Neutrophil (primary cell): Measurements from ENCODE around the gene ZIC1.

Experiments used
- H3K27ac ChIP-seq: fragments of 200-600 bp; sonication (generic); 2 replicates; pipeline ENCODE4 v1.5.1; 2016; ENCODE audit warnings: mild to moderate bottlenecking, moderate library complexity
- H3K27me3 ChIP-seq: fragments of 200-600 bp; sonication (generic); 2 replicates; pipeline ENCODE4 v1.6.0; 2016; ENCODE audit warnings: mild to moderate bottlenecking
- H3K36me3 ChIP-seq: fragments of 200-600 bp; sonication (generic); 2 replicates; pipeline ENCODE4 v1.5.1; 2017
- H3K4me1 ChIP-seq, 2 experiments: fragments of 200-600 bp in 1 of 2; sonication (generic) in 1 of 2; 1 replicate in 1 of 2; 2 replicates in 1 of 2; pipeline versions ENCODE4 v1.5.1 to v1.6.1; 2013 to 2016; ENCODE audit warnings: low read depth in 1 of 2, low read length in 1 of 2, mild to moderate bottlenecking in 1 of 2, moderate library complexity in 1 of 2; ENCODE audit not compliant: control insufficient read depth in 1 of 2, insufficient read depth in 1 of 2
- H3K4me3 ChIP-seq, 2 experiments: fragments of 200-600 bp in 1 of 2; sonication (generic) in 1 of 2; 1 replicate in 1 of 2; 2 replicates in 1 of 2; pipeline ENCODE4 v1.5.1; 2013 to 2016; ENCODE audit warnings: low read depth in 1 of 2, low read length in 1 of 2, mild to moderate bottlenecking in 1 of 2, moderate library complexity in 1 of 2
- H3K9me3 ChIP-seq: fragments of 200-600 bp; sonication (generic); 2 replicates; pipeline ENCODE4 v1.5.1; 2016
- CTCF ChIP-seq: fragments of 200-600 bp; sonication (generic); IDR thresholded peaks from 2 replicates; pipeline ENCODE4 v1.5.1; 2016; ENCODE audit warnings: antibody characterized with exemption

ZIC1 gene

DNA sequence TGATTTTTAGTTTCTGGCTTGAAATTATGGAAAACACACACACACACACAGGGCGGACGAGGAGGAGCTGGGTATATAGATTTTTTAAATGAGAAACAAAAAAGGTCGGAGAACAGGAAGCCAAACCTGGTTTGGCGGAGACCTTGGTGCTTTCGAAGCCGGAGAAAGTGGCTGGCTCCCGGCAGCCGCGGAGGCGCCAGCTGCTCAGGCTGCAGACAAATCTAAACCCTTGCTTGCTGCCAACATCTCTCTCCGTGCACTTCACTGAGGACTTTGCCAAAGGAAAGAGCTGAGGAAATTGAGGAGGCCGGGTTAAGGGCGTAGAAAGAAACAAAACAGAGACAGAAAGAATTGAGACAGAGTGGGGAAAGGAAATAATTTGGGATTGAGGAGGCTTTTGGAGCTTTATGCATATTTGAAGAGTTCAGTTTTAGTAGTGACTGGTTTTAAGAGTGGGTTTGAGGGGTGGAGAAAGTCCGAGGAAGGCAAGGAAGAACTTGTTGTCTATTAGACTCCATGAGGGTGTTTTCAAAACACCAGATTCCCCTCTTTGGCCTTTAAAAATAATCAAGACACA, 2.2 kb downstream of the ZIC1 start:
- Histone ChIP-seq H3K4me1 (peaks cover 0 to 8% of the 10 kb centered on the region in 2 experiments), H3K27me3 (peaks cover 100% of the 10 kb centered on the region), H3K36me3 (no peaks in the 10 kb centered on the region), H3K27ac (no peak overlapping the region), H3K9me3 (peaks cover 4% of the 10 kb centered on the region), H3K4me3 (peak overlapping the region; percentile 40 to 42)
- TF ChIP-seq CTCF, result no peak

DNA sequence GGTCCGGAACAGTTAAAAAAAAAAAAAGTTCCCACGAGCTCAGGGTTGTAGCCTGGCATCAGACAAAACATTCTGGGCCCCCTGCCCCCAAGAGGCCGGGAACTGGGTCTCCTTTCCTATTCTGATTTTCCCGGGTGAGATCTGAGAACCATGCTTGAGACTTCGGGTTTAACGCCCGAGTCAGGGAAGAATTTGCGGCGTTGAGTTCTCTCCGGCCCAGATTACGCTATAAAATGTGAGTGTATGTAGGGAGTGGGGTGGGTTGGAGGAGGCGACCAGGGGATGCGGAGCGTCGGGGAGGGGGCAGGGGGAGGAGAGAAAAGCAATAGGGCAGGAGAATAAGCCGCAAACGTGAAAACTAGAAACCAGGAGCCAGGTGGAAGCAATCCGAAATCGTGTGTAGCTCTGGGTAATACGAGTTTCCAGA, 2.7 kb downstream of the ZIC1 start:
- Histone ChIP-seq H3K27me3 (peaks cover 100% of the 10 kb centered on the region), H3K4me3 (no peak overlapping the region)

GRCh38 chr3:147412261-147412916, 3.2 kb downstream of the ZIC1 start:
- Histone ChIP-seq H3K36me3 (no peaks in the 10 kb centered on the region), H3K9me3 (no peaks in the 10 kb centered on the region), H3K4me1 (peaks cover 0 to 8% of the 10 kb centered on the region in 2 experiments), H3K4me3 (no peak overlapping the region), H3K27ac (no peak overlapping the region), H3K27me3 (peaks cover 100% of the 10 kb centered on the region)
- TF ChIP-seq CTCF, result no peak

More for the DNA sequence above, 2.7 kb downstream of the ZIC1 start:
- no peaks in the 10 kb centered on the region for H3K36me3 ChIP-seq
- H3K27ac ChIP-seq, result no peak overlapping the region
- H3K9me3 ChIP-seq, result peaks cover 4% of the 10 kb centered on the region
- H3K4me1 ChIP-seq, result peaks cover 0 to 8% of the 10 kb centered on the region in 2 experiments
- TF ChIP-seq CTCF, result no peak

GRCh38 chr3:147412917-147413685, 3.9 kb downstream of the ZIC1 start:
- no peaks in the 10 kb centered on the region for H3K36me3 ChIP-seq
- H3K4me1 ChIP-seq, result peaks cover 0 to 8% of the 10 kb centered on the region in 2 experiments
- H3K27me3 ChIP-seq, result peaks cover 100% of the 10 kb centered on the region
- no peak overlapping the region for H3K27ac ChIP-seq
- H3K4me3 ChIP-seq, result no peak overlapping the region
- no peaks in the 10 kb centered on the region for H3K9me3 ChIP-seq
- no peak for TF ChIP-seq CTCF

DNA sequence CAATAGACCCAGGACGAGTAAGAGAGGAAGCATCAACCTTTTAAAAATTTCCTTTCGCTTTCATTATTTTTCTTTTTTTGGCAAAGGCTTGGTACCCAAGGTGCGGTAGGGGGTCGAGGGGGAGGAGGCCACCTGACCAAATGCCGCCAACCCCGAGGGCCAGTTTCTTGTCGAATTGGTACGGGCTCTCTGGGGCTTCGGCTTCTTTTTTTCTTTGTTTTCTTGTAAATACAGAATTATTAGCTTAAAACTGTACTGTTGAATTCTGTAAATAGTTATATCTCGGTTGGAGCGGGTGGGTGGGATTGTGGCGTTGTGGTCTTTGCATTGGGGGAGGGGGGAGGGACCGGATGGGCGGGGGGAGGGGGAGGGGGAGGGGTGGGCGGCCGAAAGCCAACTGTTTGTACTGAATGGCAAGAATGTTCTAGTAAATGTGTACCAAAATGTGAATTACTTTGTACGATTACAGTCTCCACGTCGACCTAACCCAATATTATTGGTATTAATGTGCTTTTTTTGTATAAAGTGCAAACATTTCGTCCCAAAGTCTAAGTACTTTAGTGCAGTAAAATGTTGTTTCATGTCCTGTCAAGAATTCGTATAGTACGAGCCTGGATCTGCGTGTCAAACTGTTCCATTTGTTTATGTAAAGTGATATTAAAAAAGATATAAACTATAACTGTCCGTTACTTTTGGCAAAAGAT, 4.7 kb downstream of the ZIC1 start:
- no peak overlapping the region for H3K4me3 ChIP-seq
- H3K4me1 ChIP-seq, result peaks cover 0 to 8% of the 10 kb centered on the region in 2 experiments
- no peaks in the 10 kb centered on the region for H3K36me3 ChIP-seq
- peaks cover 100% of the 10 kb centered on the region for H3K27me3 ChIP-seq
- TF ChIP-seq CTCF, result no peak
- H3K9me3 ChIP-seq, result peaks cover under 1% of the 10 kb centered on the region
- H3K27ac ChIP-seq, result no peak overlapping the region
